Smooth muscle cell (in vitro differentiated cells): ENCODE results near the gene RUNX1. TPM values are rescaled to one million over a fixed set of nuclear protein-coding genes. Genes with fewer than 3 reads are reported as not detected.

ENCODE experiments used
- DNase-seq: peaks from one replicate; lab custom pipeline; 2025; ENCODE audit not compliant: unreplicated experiment; lab: John Stamatoyannopoulos, UW
- H2AFZ ChIP-seq: fragments of 200-600 bp; sonication (generic); 2 replicates; pipeline ENCODE4 v1.6.0; 2016; ENCODE audit warnings: antibody characterized with exemption, low read depth, mild to moderate bottlenecking
- H3F3A ChIP-seq: fragments of 200-600 bp; sonication (generic); 2 replicates; pipeline ENCODE4 v1.6.0; 2017; ENCODE audit warnings: antibody characterized with exemption, low read depth
- H3K27ac ChIP-seq: fragments of 200-600 bp; sonication (generic); 2 replicates; pipeline ENCODE4 v1.5.1; 2016; ENCODE audit warnings: low read depth, mild to moderate bottlenecking
- H3K27me3 ChIP-seq: fragments of 200-600 bp; sonication (generic); 2 replicates; pipeline ENCODE4 v1.6.1; 2016; ENCODE audit warnings: low read depth, mild to moderate bottlenecking
- H3K36me3 ChIP-seq: fragments of 200-600 bp; sonication (generic); 2 replicates; pipeline ENCODE4 v1.5.1; 2016; ENCODE audit warnings: low read depth
- H3K4me1 ChIP-seq: fragments of 200-600 bp; sonication (generic); 2 replicates; pipeline ENCODE4 v1.5.1; 2016; ENCODE audit warnings: low read depth
- H3K4me2 ChIP-seq: fragments of 200-600 bp; sonication (generic); 2 replicates; pipeline ENCODE4 v1.6.0; 2016; ENCODE audit warnings: mild to moderate bottlenecking
- H3K4me3 ChIP-seq: fragments of 200-600 bp; sonication (generic); 2 replicates; pipeline ENCODE4 v1.5.1; 2016; ENCODE audit warnings: mild to moderate bottlenecking
- H3K79me2 ChIP-seq: fragments of 200-600 bp; sonication (generic); 2 replicates; pipeline ENCODE4 v1.6.0; 2016; ENCODE audit warnings: low read depth, mild to moderate bottlenecking
- H3K9ac ChIP-seq: fragments of 200-600 bp; sonication (generic); 2 replicates; pipeline ENCODE4 v1.6.0; 2016; ENCODE audit warnings: low read depth
- H3K9me3 ChIP-seq: fragments of 200-600 bp; sonication (generic); replicated peaks from 2 replicates; pipeline ENCODE4 v1.5.1; 2016; ENCODE audit warnings: low read depth
- H4K20me1 ChIP-seq: fragments of 200-600 bp; sonication (generic); 2 replicates; pipeline ENCODE4 v1.6.0; 2016; ENCODE audit warnings: low read depth
- WGBS: methylation state at CpG from one replicate; pipeline ENCODE4 v1.1.7; 2016; ENCODE audit warnings: low lambda C conversion rate; 5-methylcytosine and 5-hydroxymethylcytosine counted together
- polyA plus RNA-seq: library from polyadenylated mRNA; unstranded; fragments of >200 nt; fragmentation: Nextera tagmentation; extraction: Ambion mirVana; gene quantifications from 2 replicates; pipeline ENCODE4 v1.2.1, GENCODE V29; 2016
- total RNA-seq: library from RNA; depleted of rRNA; stranded (reverse); fragments of >200 nt; gene quantifications from 2 replicates; pipeline ENCODE4 v1.2.3, GENCODE V29; 2014
- TF ChIP-seq, protein P1 (sequence below): fragments of 200-600 bp; sonication (generic); IDR thresholded peaks from 2 replicates; pipeline ENCODE4 v1.5.1; 2017; ENCODE audit warnings: borderline replicate concordance, mild to moderate bottlenecking, antibody characterized with exemption; ENCODE audit not compliant: insufficient read depth, poor library complexity, severe bottlenecking

The RUNX1 gene
- total RNA-seq (55.6 and 97.6 TPM in 2 replicates), polyA plus RNA-seq (33.4 and 35.1 TPM in 2 replicates)

DNA sequence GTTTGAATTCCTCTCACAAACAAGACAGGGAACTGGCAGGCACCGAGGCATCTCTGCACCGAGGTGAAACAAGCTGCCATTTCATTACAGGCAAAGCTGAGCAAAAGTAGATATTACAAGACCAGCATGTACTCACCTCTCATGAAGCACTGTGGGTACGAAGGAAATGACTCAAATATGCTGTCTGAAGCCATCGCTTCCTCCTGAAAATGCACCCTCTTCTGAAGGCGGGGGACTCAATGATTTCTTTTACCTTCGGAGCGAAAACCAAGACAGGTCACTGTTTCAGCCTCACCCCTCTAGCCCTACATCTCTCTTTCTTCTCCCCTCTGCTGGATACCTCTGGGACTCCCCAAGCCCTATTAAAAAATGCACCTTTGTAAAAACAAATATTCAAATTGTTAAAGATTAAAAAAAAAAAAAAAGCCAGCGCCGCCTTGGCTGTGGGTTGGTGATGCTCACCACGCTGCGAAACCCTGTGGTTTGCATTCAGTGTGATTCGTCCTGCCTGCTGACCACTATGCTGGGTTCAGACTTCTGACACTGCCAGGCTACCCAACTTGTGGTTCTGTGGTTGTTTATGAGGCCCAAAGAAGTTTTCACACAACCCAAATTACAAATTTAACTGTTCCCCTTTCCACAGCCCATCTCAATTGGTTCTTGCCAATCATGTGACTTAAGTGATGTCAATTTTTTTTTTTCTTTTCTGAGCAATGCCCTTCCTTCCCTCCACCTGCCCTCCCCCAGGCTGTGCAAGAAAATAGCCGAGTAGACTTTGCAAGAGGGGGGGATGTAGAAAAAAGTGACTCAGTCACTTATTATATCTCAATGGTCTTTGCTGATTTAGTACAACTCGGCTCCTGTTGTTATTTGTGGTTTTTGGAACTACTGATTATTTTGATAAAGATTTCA, at the start of gene RUNX1:
TSS of gene RUNX1 (minus strand) at position 597 of the 912 bp plus-strand sequence.
- Histone ChIP-seq H3K36me3 (no peaks in the 10 kb centered on the region), H4K20me1 (no peaks in the 10 kb centered on the region), H3K9me3 (no peaks in the 10 kb centered on the region), H3K79me2 (peaks cover 28% of the 10 kb centered on the region), H3K9ac (peak within 1 kb of the TSS; percentile 93), H3K4me1 (peaks cover 16% of the 10 kb centered on the region), H3K27ac (peak within 1 kb of the TSS; percentile 99), H3K27me3 (no peaks in the 10 kb centered on the region), H3K4me3 (peak within 1 kb of the TSS; percentile 45), H3F3A (peaks cover 18% of the 10 kb centered on the region), H3K4me2 (peak within 1 kb of the TSS; percentile 90), H2AFZ (no peak within 1 kb of the TSS)
- 36% methylated on average over 14 of the region's 14 CpGs for WGBS
- no peak for DNase-seq
- TF ChIP-seq, protein P1, sequence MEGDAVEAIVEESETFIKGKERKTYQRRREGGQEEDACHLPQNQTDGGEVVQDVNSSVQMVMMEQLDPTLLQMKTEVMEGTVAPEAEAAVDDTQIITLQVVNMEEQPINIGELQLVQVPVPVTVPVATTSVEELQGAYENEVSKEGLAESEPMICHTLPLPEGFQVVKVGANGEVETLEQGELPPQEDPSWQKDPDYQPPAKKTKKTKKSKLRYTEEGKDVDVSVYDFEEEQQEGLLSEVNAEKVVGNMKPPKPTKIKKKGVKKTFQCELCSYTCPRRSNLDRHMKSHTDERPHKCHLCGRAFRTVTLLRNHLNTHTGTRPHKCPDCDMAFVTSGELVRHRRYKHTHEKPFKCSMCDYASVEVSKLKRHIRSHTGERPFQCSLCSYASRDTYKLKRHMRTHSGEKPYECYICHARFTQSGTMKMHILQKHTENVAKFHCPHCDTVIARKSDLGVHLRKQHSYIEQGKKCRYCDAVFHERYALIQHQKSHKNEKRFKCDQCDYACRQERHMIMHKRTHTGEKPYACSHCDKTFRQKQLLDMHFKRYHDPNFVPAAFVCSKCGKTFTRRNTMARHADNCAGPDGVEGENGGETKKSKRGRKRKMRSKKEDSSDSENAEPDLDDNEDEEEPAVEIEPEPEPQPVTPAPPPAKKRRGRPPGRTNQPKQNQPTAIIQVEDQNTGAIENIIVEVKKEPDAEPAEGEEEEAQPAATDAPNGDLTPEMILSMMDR = no peak

- Histone ChIP-seq H3K9me3 (no peaks in the 10 kb centered on the region), H3K4me1 (no peaks in the 10 kb centered on the region), H3K36me3 (no peaks in the 10 kb centered on the region), H3K27me3 (no peaks in the 10 kb centered on the region), H3K4me2 (no peak overlapping the region), H4K20me1 (no peaks in the 10 kb centered on the region), H2AFZ (no peak overlapping the region), H3F3A (no peaks in the 10 kb centered on the region), H3K9ac (no peak overlapping the region), H3K27ac (no peak overlapping the region), H3K79me2 (no peaks in the 10 kb centered on the region), H3K4me3 (no peak overlapping the region)
- TF ChIP-seq, protein P1 = no peak
- DNase-seq = no peak
- 83% methylated on average over 4 of the region's 4 CpGs for WGBS
Measured at GRCh38 chr21:35097525-35097924, 48.4 kb upstream of the RUNX1 start.

GRCh38 chr21:35096959-35097358, 47.9 kb upstream of the RUNX1 start:
- DNase-seq = no peak
- Histone ChIP-seq H3K27ac (no peak overlapping the region), H3K79me2 (no peaks in the 10 kb centered on the region), H3K4me2 (no peak overlapping the region), H3K4me1 (no peaks in the 10 kb centered on the region), H3F3A (no peaks in the 10 kb centered on the region), H4K20me1 (no peaks in the 10 kb centered on the region), H2AFZ (peak overlapping the region; percentile 53), H3K9me3 (no peaks in the 10 kb centered on the region), H3K27me3 (no peaks in the 10 kb centered on the region), H3K4me3 (no peak overlapping the region), H3K9ac (no peak overlapping the region), H3K36me3 (no peaks in the 10 kb centered on the region)
- TF ChIP-seq, protein P1 = no peak
